ENCODE data around the gene HTT.

Gene HTT

GRCh38 chr4:3201718-3202702 is 127.5 kb downstream of the HTT start:
- no peak for DNase-seq (ENCODE audit: low spot score)

DNA sequence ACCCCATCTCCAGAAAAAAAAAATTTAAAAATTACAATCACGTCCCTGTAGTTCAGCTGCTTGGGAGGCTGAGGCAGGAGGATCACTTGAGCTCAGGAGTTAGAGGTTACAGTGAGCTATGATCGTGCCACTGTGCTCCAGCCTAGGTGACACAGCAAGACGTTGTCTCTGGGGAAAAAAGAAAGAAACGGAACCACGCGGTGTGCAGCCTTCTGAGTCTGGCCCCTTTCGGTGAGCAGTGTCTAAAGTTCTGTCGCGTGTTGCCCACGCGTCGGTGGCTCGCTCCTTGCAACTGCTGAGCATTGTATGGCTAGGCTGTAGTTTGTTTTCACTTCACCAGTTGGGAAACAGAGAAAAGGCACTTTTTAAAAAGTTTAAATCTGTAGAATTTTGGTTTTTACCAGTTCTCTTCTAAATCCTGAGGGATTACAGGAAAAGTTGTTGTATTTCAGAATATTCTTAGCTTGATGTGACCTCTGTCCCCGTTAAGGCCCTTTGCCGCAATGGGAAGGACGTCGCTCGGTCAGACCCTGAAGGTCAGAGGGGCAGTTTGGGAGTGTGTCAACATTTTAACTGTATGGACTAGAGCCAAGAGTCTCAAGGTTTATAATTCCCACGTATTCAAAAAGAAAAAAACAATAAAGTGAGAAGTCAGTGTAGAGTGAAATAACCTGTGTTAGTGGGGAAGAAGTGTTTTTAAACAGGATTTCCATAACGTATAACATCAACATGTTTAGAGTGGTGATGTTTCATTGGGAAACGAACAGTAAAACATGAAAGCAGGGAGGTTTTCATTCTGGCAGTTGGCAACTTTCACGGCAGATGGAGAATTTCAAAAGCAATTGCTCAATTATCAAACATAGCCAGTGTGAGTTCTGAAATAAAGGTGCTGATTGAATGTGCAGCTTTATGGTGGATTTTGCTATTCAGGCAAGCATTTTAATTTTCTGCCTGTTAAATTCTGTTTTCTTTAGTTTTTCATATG is 128.6 kb downstream of the HTT start:
- DNase-seq (ENCODE audit: low spot score) = no peak

DNA sequence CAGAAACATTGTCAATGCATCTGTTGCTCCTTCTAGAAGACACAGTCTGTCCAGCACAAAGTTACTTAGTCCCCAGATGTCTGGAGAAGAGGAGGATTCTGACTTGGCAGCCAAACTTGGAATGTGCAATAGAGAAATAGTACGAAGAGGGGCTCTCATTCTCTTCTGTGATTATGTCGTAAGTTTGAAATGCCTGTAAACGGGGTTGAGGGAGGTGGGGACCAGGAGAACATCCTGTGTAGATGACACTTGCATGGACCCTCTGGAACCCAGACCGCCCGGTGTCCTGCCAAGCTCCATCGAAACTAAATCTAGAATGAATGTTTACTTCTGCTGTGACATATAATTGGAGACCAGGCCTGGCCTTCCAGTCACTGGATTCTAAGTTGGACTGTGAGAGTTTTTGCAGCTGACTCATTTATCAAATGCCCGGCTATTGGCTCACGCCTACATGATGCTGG is 129.5 kb downstream of the HTT start:
- DNase-seq (ENCODE audit: low spot score) = no peak

GRCh38 chr4:3205995-3206394 is 131.5 kb downstream of the HTT start:
- no peak for DNase-seq (ENCODE audit: low spot score)

DNA sequence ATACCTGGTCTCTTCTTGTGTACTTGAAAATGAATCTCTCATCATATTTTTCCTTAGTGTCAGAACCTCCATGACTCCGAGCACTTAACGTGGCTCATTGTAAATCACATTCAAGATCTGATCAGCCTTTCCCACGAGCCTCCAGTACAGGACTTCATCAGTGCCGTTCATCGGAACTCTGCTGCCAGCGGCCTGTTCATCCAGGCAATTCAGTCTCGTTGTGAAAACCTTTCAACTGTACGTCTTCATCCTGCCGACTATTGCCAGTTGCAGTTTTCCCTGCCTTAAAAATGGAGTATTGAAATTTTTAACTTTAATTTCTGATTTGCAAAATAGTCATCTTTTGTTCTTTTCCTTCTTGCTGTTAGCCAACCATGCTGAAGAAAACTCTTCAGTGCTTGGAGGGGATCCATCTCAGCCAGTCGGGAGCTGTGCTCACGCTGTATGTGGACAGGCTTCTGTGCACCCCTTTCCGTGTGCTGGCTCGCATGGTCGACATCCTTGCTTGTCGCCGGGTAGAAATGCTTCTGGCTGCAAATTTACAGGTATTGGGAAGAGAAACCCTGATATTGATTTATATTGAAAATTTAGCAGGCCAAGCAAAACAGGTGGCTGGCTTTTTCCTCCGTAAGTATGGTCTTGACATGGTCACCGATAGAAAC is 132.1 kb downstream of the HTT start:
- no peak for DNase-seq (ENCODE audit: low spot score)

DNA sequence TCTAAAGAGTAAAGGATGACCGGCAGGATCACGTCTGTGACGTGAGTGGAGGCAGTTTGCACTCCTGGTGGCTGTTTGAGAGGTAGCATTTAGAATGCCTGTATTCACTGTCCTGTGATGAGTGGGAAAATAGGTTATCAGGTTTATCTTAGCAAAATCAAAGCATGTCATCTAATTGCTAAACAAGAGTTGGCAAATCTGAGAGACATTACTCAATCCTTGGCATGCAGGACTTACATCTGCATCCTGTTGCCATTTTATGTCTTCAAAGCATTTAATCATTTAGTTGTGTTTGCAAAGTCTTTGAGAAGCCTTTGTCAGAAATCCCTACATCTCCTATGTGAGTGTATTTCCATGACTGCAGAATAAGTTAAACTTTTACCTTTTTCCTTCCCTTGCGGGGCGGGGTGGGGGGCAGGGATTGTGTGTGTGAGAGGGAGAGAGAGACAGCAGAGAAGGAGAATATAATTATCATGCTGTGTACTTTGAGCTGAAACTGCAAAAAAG is 133.1 kb downstream of the HTT start:
- DNase-seq (ENCODE audit: low spot score) = no peak

- no peak for DNase-seq (ENCODE audit: low spot score)
Measured at GRCh38 chr4:3208826-3209225, 134.3 kb downstream of the HTT start.

- no peak for DNase-seq (ENCODE audit: low spot score)
Measured at GRCh38 chr4:3209551-3210325, 135.3 kb downstream of the HTT start.

DNA sequence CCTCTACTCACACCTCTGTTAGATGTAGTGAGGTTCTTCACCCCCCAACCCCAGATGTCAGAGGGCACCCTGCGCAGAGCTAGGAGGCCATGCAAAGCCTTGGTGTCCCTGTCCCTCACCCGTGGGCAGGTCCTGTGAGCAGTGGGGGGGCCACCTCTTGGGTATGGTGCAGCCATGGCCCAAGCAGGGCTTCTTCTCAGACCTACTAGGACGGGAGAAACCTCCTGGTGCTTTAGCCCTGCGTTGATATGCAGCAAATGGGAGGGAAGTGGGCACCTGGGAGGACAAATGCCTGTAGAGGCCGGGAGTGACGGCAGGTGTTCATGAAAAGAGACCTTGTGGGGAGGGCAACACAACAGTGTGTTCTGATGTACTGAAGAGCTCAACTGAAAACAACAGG is 136.0 kb downstream of the HTT start:
- DNase-seq (ENCODE audit: low spot score) = no peak

- no peak for DNase-seq (ENCODE audit: low spot score)
Measured at GRCh38 chr4:3211866-3212265, 137.4 kb downstream of the HTT start.

- DNase-seq (ENCODE audit: low spot score) = no peak
Measured at GRCh38 chr4:3212391-3213105, 138.1 kb downstream of the HTT start.

DNA sequence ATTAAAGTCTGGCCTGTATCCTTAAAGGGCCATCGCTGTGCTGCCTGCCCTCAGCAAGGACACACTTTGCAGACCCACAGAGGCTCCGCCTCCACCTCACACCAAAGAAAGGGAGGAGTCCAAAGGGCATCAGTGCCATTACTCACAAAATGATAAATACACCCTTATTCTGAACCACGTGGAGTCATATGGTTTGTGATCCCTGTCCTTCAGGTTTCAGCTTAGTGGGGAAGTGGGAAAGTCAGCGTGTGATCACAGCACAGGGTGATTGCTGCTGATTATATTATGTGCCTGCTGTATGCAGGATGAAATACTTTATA is 138.6 kb downstream of the HTT start:
- no peak for DNase-seq (ENCODE audit: low spot score)

DNA sequence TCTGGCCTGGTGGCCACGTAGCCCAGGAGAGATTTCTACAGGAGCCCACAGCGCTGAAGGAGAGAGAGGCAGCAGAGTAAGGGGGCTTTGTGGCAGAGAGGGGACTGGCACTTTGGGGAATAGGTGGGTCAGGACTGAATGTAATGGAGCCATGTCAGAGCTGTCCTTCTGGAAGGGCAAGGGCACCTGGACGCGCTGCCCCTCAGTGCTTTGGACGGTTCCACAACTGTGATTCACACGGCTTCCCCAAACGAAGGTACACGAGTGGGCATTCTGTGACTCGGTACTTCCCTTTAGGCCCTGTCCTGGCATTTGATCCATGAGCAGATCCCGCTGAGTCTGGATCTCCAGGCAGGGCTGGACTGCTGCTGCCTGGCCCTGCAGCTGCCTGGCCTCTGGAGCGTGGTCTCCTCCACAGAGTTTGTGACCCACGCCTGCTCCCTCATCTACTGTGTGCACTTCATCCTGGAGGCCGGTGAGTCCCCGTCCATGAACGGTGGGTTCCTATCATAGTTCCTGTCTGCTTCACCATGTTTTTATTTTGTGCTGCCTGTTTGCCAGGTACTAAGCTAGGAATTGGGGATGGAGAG is 139.3 kb downstream of the HTT start:
- no peak for DNase-seq (ENCODE audit: low spot score)

GRCh38 chr4:3215256-3215655 is 140.8 kb downstream of the HTT start:
- no peak for DNase-seq (ENCODE audit: low spot score)

DNA sequence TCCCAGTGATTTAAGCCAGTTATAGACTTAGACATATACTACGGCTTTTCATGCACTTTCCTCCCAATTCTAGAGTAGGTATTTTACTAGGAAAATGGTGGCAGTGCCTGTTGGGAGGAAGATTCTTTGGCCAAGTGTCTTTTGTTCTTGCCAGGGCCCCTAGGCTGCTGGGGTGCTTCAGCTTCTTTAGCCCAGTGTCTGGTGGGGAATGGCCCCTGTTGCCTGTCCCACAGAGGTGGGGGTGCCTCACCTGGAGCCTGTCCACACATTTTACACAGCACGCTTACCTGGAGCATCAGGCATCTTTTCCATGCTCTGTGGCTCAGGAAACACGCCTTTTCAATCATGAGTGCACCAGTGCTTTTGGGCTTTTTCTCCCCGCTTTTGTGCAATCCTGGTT is 141.3 kb downstream of the HTT start:
- no peak for DNase-seq (ENCODE audit: low spot score)

- no peak for DNase-seq (ENCODE audit: low spot score)
Measured at GRCh38 chr4:3217266-3217665, 142.8 kb downstream of the HTT start.

DNA sequence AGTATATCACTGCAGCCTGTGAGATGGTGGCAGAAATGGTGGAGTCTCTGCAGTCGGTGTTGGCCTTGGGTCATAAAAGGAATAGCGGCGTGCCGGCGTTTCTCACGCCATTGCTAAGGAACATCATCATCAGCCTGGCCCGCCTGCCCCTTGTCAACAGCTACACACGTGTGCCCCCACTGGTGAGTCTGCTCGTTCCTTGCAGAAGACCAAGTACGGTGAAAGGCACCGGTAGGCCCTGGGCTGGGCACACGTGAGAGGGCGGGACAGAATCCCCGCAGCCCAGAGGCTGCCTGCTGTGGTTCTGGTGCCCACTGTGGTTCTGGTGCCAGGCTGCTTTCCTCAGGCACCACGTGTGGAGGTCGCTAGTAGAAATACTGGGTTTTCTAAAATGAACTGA is 143.3 kb downstream of the HTT start:
- no peak for DNase-seq (ENCODE audit: low spot score)

GRCh38 chr4:3218824-3219760 is 144.6 kb downstream of the HTT start:
- no peak for DNase-seq (ENCODE audit: low spot score)
